ENCODE data around the gene EYA2. TPM values are rescaled to one million over a fixed set of nuclear protein-coding genes. Genes with fewer than 3 reads are reported as not detected.
"Not testable (repeated sequence)": the region's sequence is repeated elsewhere in the genome, so short reads cannot be mapped to it uniquely, and the experiment has no call there.

The EYA2 gene
- total RNA-seq, 1 donor, result 1.6 TPM

- DNase-seq (ENCODE audit: low read depth), result no peak
- TF ChIP-seq CTCF (IDR thresholded peaks at IDR 0.05; ENCODE audit: insufficient read depth, low read length), result no peak
- no peak overlapping the region for H3K4me3 ChIP-seq (ENCODE audit: low read depth, low read length)
Measured at GRCh38 chr20:46875059-46875458, 19.6 kb upstream of the EYA2 start.

- TF ChIP-seq CTCF (IDR thresholded peaks at IDR 0.05; ENCODE audit: insufficient read depth, low read length), result no peak
- no peak overlapping the region for H3K4me3 ChIP-seq (ENCODE audit: low read depth, low read length)
- no peak for DNase-seq (ENCODE audit: low read depth)
Measured at GRCh38 chr20:46879386-46879785, 15.3 kb upstream of the EYA2 start.

- DNase-seq (ENCODE audit: low read depth); H3K4me3 ChIP-seq (ENCODE audit: low read depth, low read length): not testable (repeated sequence)
Measured at GRCh38 chr20:46879963-46880362, 14.7 kb upstream of the EYA2 start.

GRCh38 chr20:46883892-46884291, 10.8 kb upstream of the EYA2 start:
- no peak overlapping the region for H3K4me3 ChIP-seq (ENCODE audit: low read depth, low read length)
- no peak for TF ChIP-seq CTCF (IDR thresholded peaks at IDR 0.05; ENCODE audit: insufficient read depth, low read length)
- no peak for DNase-seq (ENCODE audit: low read depth)

GRCh38 chr20:46890682-46891081, 4.0 kb upstream of the EYA2 start:
- TF ChIP-seq CTCF (IDR thresholded peaks at IDR 0.05; ENCODE audit: insufficient read depth, low read length), result no peak
- DNase-seq (ENCODE audit: low read depth), result no peak
- H3K4me3 ChIP-seq (ENCODE audit: low read depth, low read length), result no peak overlapping the region

GRCh38 chr20:46893051-46893450, 1.6 kb upstream of the EYA2 start:
- no peak for TF ChIP-seq CTCF (IDR thresholded peaks at IDR 0.05; ENCODE audit: insufficient read depth, low read length)
- no peak overlapping the region for H3K4me3 ChIP-seq (ENCODE audit: low read depth, low read length)
- DNase-seq (ENCODE audit: low read depth), result no peak

GRCh38 chr20:46893877-46894578, 615 bp upstream of the EYA2 start:
- H3K4me3 ChIP-seq (ENCODE audit: low read depth, low read length), result no peak overlapping the region
- DNase-seq (ENCODE audit: low read depth), result no peak
- no peak for TF ChIP-seq CTCF (IDR thresholded peaks at IDR 0.05; ENCODE audit: insufficient read depth, low read length)

Measured in fibroblast of the aortic adventitia (primary cell).